ENCODE data around the gene MYL6. TPM values are rescaled to one million over a fixed set of nuclear protein-coding genes. Genes with fewer than 3 reads are reported as not detected.
A peak's percentile ranks its signal among the peaks of the same experiment; 100 is the strongest.

Gene MYL6
- total and polyA plus RNA-seq, 2 donors (not counting 3 experiments of a cell fraction or from before 2014, with no cell fraction given) = 2,543 to 8,470 TPM

DNA sequence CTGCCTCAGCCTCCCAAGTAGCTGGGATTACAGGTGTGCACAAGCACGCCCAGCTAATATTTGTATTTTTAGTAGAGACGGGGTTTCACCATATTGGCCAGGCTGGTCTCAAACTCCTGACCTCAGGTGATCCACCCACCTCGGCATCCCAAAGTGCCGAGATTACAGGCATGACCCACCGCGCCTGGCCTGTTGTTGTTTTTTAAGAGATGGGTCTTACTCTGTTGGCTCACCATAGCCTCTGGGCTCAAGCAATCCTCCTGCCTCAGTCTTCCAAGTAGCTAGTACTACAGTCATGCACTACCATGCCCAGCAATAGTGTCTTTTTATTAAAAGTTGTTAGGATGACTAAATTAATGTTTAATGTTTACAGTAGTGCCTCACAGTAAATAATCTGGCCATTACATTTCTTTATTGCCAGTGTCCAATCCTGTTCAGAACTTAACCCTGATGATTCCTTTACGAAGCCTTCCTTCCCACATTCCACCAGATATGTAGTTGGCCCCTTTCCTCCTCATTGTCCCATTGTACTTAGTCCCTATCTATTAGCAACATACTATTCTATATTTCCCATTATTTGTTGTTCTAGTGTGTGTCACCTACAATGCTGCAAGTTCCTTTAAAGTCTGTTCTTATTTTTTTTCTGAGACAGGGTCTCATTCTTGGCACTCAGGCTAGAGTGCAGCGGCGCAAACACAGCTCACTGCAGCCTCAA, 39.9 kb downstream of the MYL6 start:
- dilution Hi-C loops (cut with MboI; ENCODE audit: extremely low pct_ligation_motif_present, low sequenced_read_pairs) (no loop called here), intact Hi-C loops (cut with micrococcal nuclease) (loop anchor here (1.0 kb wide), 3 partner anchors 8 to 102 kb away; partner anchors contain the start of genes CS and NABP2)
- DNase-seq (ENCODE audit: low read depth, low spot score) = peak; percentile 96
- Histone ChIP-seq H3K27ac (ENCODE audit: insufficient read depth, low read depth, low read length) (peak overlapping the region; percentile 97), H3K9ac (replicated peaks; ENCODE audit: extremely low read depth, insufficient read depth, low read length) (peak overlapping the region; percentile 68), H3K9me3 (replicated peaks; ENCODE audit: control insufficient read depth, insufficient read depth, low read length) (no peaks in the 10 kb centered on the region), H2AFZ (ENCODE audit: low read depth, low read length) (no peak overlapping the region), H3K9me1 (replicated peaks; ENCODE audit: control insufficient read depth, extremely low read depth, insufficient read depth, low read length) (no peaks in the 10 kb centered on the region), H3K79me2 (ENCODE audit: control insufficient read depth, insufficient read depth, low read length) (no peaks in the 10 kb centered on the region), H3K4me2 (ENCODE audit: insufficient read depth, low read length) (peak overlapping the region; percentile 14), H3K4me1 (ENCODE audit: control insufficient read depth, extremely low read depth, insufficient read depth, low read length) (peaks cover 32% of the 10 kb centered on the region), H3K4me3 (replicated peaks in 1 of 3; ENCODE audit: insufficient read depth in 1 of 3, low read depth in 1 of 3, low read length in 3 of 3) (no peak overlapping the region), H4K20me1 (replicated peaks; ENCODE audit: control insufficient read depth, extremely low read depth, insufficient read depth, low read length) (no peaks in the 10 kb centered on the region), H3K36me3 (ENCODE audit: control insufficient read depth in 2 of 2, extremely low read depth in 1 of 2, insufficient read depth in 2 of 2, low read length in 2 of 2) (no peaks in the 10 kb centered on the region), H3K27me3 (ENCODE audit: control insufficient read depth in 2 of 2, insufficient read depth in 2 of 2, low read length in 2 of 2) (no peaks in the 10 kb centered on the region)
- ChIA-PET POLR2A (interaction anchor here (1.1 to 4.5 kb wide), 2 partner anchors 23 to 102 kb away, joined by 3 to 37 read pairs; partner anchors contain the start of genes CS and RNF41), CTCF (interaction anchor here (1.4 to 4.5 kb wide), 3 partner anchors 9 to 24 kb away, joined by 4 to 42 read pairs (median 18); partner anchors contain the start of genes RNF41 and SMARCC2)
- BruUV-seq (replicated peaks) = no TSS peak
- FAIRE-seq = peak; percentile 79
- peak; percentile 67 for TF ChIP-seq GATA2 (IDR thresholded peaks at IDR 0.05; ENCODE audit: insufficient read depth, insufficient read length, low read depth, low read length)
- peak; percentile 79 for TF ChIP-seq JUN (IDR thresholded peaks at IDR 0.05; ENCODE audit: borderline replicate concordance, insufficient read depth, insufficient read length, low read depth)
- TF ChIP-seq POLR2AphosphoS5 (IDR thresholded peaks at IDR 0.05; ENCODE audit: insufficient read depth, low read depth, low read length) = peak; percentile 34
- TF ChIP-seq POLR2A (IDR thresholded peaks at IDR 0.05; ENCODE audit: low read depth, low read length) = no peak

DNA sequence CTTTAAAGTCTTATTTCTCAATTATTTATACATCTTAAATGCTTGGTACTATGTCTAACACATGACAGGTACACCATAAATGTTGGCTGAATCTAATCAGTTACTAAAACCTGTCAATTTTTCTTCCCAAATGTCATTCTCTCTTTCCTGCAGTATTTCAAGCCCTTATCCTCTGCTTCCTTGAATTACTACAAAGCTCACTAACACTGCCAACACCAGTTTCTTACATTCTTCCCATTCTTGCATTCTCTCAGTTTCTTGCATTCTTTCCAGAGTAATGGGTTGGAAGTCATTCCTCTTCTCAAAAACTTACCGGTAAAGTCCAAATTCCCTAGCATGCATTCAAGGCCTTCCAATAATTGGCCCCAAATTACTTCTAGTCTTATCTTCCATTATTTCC, 40.7 kb downstream of the MYL6 start:
- ChIA-PET CTCF (interaction anchor here (0.7 to 4.5 kb wide), 4 partner anchors 10 to 59 kb away, joined by 3 to 42 read pairs (median 11); partner anchors contain the start of genes ANKRD52, RNF41 and SMARCC2), POLR2A (interaction anchor here (0.8 to 4.5 kb wide), 2 partner anchors 23 to 38 kb away, joined by 6 to 37 read pairs; partner anchors contain the start of gene RNF41)
- no peaks in the 10 kb centered on the region for H3K9me1 ChIP-seq (replicated peaks; ENCODE audit: control insufficient read depth, extremely low read depth, insufficient read depth, low read length)
- no peaks in the 10 kb centered on the region for H4K20me1 ChIP-seq (replicated peaks; ENCODE audit: control insufficient read depth, extremely low read depth, insufficient read depth, low read length)
- no peaks in the 10 kb centered on the region for H3K36me3 ChIP-seq (ENCODE audit: control insufficient read depth in 2 of 2, extremely low read depth in 1 of 2, insufficient read depth in 2 of 2, low read length in 2 of 2)
- no peak overlapping the region for H3K4me3 ChIP-seq (replicated peaks in 1 of 3; ENCODE audit: insufficient read depth in 1 of 3, low read depth in 1 of 3, low read length in 3 of 3)
- TF ChIP-seq GATA2 (IDR thresholded peaks at IDR 0.05; ENCODE audit: insufficient read depth, insufficient read length, low read depth, low read length) = no peak
- TF ChIP-seq FOS (IDR thresholded peaks at IDR 0.05; ENCODE audit: borderline replicate concordance, insufficient read depth, low read length) = no peak
- TF ChIP-seq JUN (IDR thresholded peaks at IDR 0.05; ENCODE audit: borderline replicate concordance, insufficient read depth, insufficient read length, low read depth) = no peak
- TF ChIP-seq POLR2A (IDR thresholded peaks at IDR 0.05; ENCODE audit: low read depth, low read length) = no peak
- TF ChIP-seq EZH2 (IDR thresholded peaks at IDR 0.05; ENCODE audit: borderline replicate concordance, low read depth, low read length, severe bottlenecking) = no peak
- TF ChIP-seq, protein P1, sequence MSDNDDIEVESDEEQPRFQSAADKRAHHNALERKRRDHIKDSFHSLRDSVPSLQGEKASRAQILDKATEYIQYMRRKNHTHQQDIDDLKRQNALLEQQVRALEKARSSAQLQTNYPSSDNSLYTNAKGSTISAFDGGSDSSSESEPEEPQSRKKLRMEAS (IDR thresholded peaks at IDR 0.05; ENCODE audit: insufficient read depth, insufficient read length) = no peak
- TF ChIP-seq, protein P2, sequence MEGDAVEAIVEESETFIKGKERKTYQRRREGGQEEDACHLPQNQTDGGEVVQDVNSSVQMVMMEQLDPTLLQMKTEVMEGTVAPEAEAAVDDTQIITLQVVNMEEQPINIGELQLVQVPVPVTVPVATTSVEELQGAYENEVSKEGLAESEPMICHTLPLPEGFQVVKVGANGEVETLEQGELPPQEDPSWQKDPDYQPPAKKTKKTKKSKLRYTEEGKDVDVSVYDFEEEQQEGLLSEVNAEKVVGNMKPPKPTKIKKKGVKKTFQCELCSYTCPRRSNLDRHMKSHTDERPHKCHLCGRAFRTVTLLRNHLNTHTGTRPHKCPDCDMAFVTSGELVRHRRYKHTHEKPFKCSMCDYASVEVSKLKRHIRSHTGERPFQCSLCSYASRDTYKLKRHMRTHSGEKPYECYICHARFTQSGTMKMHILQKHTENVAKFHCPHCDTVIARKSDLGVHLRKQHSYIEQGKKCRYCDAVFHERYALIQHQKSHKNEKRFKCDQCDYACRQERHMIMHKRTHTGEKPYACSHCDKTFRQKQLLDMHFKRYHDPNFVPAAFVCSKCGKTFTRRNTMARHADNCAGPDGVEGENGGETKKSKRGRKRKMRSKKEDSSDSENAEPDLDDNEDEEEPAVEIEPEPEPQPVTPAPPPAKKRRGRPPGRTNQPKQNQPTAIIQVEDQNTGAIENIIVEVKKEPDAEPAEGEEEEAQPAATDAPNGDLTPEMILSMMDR (IDR thresholded peaks at IDR 0.05; ENCODE audit: extremely low read depth in 1 of 2, insufficient read depth in 1 of 2, low read depth in 1 of 2, low read length in 2 of 2) = no peak
- no peak for TF ChIP-seq POLR2AphosphoS5 (IDR thresholded peaks at IDR 0.05; ENCODE audit: insufficient read depth, low read depth, low read length)
- no peak for TF ChIP-seq MYC (IDR thresholded peaks at IDR 0.05; ENCODE audit: low read depth, low read length)
- H3K9me3 ChIP-seq (replicated peaks; ENCODE audit: control insufficient read depth, insufficient read depth, low read length) = no peaks in the 10 kb centered on the region
- H3K4me1 ChIP-seq (ENCODE audit: control insufficient read depth, extremely low read depth, insufficient read depth, low read length) = peaks cover 32% of the 10 kb centered on the region
- no peaks in the 10 kb centered on the region for H3K79me2 ChIP-seq (ENCODE audit: control insufficient read depth, insufficient read depth, low read length)
- intact Hi-C loops (cut with micrococcal nuclease) (loop anchor here (1.0 kb wide), 2 partner anchors 7 to 101 kb away; partner anchors contain the start of gene CS), dilution Hi-C loops (cut with MboI; ENCODE audit: extremely low pct_ligation_motif_present, low sequenced_read_pairs) (no loop called here)
- no peak for FAIRE-seq
- H3K9ac ChIP-seq (replicated peaks; ENCODE audit: extremely low read depth, insufficient read depth, low read length) = peak overlapping the region; percentile 59
- H3K4me2 ChIP-seq (ENCODE audit: insufficient read depth, low read length) = peak overlapping the region; percentile 48
- TSS peak; percentile 49 for BruUV-seq (replicated peaks)
- H2AFZ ChIP-seq (ENCODE audit: low read depth, low read length) = no peak overlapping the region
- peak overlapping the region; percentile 97 for H3K27ac ChIP-seq (ENCODE audit: insufficient read depth, low read depth, low read length)
- H3K27me3 ChIP-seq (ENCODE audit: control insufficient read depth in 2 of 2, insufficient read depth in 2 of 2, low read length in 2 of 2) = no peaks in the 10 kb centered on the region
- peak; percentile 69 for DNase-seq (ENCODE audit: low read depth, low spot score)
